ENCODE measurements around the gene BAIAP3.
A peak's percentile ranks its signal among the peaks of the same experiment; 100 is the strongest.

BAIAP3 gene

DNA sequence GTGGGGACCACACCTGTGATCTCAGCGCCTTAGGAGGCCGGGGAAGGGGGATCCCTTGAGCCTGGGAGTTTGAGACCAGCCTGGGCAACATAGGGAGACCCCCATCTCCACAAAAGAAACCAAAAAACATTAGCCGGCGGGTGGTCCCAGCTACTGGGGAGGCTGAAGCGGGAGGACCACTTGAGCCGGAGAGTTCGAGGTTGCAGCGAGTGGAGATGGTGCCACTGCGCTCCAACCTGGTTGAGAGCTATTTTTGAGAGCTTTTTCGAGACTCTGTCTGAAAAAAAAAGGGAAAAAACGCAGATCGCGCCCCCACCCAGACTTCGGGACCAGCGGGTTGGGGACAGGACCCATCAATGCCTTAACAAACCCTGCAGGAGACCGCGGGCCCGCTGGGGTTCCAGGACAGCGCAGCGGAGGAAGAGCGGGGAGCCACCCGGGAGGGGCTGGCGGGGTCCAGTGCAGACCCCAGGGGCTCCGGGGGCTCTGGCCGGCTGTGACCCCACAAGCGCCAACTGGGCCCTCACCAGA is 762 bp upstream of the BAIAP3 start:
- DNase-seq (ENCODE audit: low read depth in 4 of 4, low spot score in 1 of 4) = no peak

DNA sequence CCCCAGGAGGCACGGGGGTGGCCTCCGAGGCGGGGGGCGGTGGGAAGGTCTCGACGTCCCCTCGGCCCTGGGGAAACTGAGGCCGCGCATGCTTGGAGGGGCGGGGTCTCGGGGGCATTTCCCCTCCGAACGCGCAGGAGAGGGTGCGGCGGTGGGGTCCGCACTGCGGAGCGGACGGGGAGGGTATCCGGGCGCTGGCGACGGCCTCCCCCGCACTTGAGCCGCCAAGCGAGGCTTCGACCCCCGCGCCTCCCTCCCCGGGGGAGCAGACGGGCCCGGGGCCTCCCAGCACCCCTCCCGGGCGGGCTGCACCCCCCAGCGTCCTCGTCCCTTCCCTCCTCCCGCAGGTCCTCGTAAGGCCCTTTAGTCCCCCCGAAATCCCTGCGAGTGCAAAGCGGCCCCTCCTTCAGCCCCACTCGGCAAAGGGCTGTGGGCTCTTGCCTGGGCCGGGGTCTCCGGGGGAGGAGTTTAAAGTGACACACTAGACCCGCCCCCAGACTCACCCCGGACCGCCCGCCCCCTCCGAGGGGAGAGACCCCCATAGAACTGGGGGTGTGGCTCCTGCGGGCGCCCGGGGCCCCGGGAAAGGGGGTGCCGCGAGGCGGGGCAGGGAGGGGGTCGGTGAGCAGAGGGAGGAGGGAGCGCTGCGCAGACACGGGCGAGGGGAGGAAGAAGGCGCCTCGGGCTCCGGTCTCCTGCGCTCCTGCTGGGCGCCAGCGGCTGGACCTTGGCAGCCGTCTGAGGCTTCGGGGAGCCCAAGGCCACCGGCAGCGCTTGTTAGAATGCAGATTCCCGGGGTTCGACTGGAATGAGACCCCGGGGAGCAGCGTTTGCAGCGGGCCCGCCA is 632 bp downstream of the BAIAP3 start:
- DNase-seq (ENCODE audit: low read depth in 4 of 4, low spot score in 1 of 4) = no peak

DNA sequence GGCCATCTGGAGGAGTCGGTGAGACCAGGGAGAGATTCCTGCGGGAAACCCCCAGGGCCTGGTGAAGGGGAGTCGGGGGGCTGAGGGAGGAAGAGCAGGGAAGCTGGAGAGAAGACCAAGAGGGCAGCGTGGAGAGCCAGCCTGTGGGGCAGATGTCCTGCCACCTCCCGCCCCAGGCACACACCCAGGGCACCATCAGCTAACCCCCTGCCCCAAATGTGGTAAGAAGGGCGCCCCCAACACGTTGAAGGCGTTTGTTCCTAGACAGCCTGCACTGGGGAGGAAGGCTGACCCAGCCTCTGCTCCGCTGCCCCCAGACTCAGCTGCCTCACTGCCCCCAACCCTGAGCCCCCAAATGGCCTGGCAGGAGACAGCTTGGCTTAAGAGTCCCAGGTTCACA is 1.3 kb downstream of the BAIAP3 start:
- no peak for DNase-seq (ENCODE audit: low read depth in 4 of 4, low spot score in 1 of 4)

DNA sequence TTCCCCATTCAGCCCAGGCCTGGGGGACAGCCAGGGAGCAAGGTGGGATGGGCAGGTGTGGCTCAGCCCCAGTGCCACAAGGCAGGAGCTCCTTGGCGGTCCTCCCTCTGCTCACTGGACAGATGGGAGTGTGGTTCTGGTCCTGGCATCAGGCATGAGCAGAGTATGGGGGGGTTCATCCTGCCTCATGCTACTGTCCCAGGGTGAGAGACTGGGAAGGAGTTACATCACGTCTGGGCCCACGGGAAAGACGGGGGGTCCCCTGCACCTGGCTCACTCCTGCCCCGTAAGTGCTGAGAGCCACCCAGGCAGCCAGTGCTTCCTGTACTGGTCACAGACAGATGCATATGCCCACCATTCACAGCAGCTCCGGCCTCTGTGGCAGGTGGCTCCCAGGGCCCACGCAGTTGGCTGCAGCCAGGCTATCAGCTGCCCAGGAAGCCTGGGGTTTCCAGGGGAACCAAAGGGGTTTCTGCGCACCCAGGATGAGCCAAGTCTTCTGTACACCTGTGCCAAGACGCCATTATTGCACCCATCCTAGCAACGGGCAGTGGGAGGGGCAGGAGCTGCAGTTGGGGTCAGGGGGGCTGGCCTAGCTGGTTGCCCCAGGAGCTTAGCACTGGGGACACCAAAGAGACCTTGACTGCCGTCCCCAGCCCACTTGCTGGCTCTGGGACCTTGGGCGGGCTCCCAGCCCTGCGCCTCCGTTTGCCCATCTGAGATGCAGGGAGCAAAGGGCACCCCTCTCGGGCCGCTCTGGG is 1.9 kb downstream of the BAIAP3 start:
- no peak for DNase-seq (ENCODE audit: low read depth in 4 of 4, low spot score in 1 of 4)

DNA sequence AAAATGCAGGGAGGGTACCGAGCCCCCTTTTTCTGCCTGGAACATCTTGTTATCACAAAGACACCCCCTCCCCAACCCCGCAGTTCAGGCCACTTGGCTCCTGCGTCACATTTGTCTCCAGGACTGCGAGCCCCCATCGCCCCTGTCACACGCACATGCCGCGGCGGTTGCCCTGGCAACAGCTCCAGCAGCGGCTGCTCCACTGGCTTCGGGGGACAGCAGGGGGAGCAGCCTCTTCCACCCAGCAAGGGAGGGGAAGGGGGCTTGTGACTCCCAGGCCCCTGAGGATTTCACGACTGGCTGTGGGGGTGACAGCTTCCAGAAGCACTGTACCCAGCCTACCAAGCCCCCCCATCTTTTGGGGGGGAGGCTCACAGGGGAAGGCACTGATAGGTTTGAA is 2.6 kb downstream of the BAIAP3 start:
- DNase-seq (ENCODE audit: low read depth in 4 of 4, low spot score in 1 of 4) = no peak

DNA sequence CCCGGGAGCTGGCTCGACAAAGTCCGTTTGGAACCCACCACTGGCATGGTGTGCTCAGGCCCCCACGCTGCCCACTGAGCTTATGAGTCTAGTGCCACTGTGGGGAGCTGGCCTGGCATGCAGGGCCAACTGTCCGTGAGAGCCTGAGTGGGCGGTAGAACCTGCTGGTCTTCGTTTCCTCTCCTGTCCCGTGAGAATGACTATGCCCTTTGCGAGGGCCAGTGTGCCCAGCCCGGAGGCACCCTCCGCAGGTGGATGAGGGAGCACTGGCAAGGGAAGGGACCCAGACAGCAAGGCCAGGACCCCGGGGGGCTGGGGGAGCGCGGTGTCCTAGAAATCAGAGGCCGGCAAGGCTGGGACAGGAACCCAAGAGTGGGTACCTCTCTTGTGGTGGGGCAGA is 3.2 kb downstream of the BAIAP3 start:
- DNase-seq (ENCODE audit: low read depth in 4 of 4, low spot score in 1 of 4) = no peak

DNA sequence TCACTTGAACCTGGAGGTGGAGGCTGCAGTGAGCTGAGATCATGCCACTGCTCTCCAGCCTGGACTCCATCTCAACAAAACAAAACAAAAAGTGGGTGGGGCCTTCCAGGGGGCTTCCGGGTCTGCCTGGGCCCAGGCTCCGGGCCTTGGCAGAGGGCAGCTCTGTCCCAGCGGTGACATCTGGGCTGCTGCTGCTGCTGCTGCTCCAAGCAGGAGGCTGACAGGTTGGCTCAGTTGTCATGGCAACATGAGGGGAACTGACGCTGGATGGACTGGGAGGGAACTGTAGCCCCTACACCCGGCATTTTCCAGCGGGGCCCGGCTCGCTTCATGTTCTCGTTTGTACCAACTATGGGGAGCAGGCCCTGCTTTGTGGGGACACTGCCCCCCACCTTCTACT is 4.0 kb downstream of the BAIAP3 start:
- DNase-seq (ENCODE audit: low read depth in 4 of 4, low spot score in 1 of 4) = no peak

DNA sequence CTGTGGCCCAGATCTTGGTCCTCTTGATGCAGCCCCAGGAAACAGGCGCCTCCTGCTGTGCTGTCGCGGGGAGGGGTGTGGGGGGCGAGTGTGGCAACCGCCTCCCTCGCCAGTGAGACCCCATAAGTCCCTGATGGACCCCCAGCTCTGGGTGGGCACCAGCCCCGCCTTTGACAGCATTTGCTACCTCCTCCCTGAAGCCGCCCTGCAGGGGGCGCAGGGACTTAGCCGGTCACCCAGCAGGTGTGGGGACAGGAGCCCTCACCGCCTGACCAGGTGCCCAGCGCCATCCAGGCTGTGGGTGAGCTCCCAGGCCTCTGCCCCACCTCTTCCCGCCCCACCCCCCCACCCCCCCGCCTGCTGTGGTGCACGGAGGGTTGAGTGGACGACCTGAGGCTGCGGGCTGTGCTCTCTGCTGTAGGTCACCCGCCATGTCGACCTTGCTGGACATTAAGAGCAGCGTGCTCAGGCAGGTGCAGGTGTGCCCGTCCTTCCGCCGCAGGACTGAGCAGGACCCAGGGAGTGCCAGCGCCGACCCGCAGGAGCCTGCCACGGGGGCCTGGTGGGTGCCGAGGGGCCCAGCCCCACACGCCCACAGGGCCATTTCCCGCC is 4.8 kb downstream of the BAIAP3 start:
- DNase-seq (ENCODE audit: low read depth in 4 of 4, low spot score in 1 of 4) = no peak

DNA sequence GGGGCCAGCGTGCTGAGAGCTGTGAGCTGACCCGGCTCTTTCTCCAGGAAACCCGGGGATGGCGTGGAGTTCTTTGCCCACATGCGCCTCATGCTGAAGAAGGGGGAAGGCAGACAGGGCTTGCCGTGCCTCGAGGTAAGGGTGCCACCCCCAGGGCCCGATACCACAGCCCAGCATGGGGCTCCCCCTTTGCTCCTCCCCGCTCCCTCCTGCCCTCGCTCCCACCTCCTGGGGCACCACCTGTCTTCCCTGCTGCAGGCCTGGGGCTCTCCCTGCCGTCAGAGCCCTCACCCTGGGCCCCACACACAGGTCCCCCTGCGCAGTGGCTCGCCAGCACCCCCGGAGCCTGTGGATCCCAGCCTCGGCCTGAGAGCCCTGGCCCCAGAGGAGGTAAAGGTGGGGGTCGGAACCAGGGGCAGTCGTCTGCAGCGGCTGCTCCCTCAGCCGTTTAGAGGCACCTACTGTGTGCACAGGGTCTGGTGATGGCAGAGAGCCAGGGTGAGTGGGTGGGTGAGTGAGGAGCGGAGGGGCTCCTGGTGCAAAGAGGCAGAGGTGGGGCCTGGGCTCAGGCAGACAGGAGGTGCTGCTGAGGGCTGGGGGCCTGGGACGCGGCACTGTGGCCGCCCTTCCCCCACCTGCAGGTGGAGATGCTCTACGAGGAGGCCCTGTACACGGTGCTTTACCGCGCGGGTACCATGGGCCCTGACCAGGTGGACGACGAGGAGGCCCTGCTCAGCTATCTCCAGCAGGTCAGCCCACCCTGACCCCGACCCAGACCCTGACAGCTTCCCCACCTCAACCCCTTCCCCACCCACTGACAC is 5.6 kb downstream of the BAIAP3 start:
- no peak for DNase-seq (ENCODE audit: low read depth in 4 of 4, low spot score in 1 of 4)

DNA sequence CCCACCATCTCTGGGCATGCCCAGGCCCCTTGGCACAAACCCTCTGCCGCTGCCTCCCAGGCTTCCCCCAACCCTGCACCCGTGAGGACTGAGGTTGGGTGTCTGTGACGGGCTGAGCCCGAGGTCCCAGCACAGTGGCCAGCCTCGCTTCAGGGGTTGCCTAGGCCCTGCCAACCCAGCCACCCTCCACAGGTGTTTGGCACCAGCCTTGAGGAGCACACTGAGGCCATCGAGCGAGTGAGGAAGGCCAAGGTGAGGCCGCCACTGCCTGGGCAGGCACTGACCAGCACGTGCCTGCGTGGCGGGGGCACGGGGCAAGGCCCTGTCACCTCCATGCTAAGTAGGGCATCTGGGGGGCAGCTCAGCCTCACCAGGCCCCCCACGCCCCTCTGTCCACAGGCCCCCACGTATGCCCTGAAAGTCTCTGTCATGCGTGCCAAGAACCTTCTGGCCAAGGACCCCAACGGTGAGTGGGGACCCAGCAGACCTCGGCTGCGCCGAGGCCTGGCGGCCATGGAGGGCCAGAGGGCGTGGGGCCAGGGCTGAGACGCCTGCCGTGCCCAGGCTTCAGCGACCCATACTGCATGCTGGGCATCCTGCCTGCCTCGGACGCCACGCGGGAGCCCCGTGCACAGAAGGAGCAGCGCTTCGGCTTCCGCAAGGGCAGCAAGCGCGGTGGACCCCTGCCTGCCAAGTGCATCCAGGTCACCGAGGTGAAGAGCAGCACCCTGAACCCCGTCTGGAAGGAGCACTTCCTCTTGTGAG is 7.5 kb downstream of the BAIAP3 start:
- no peak for DNase-seq (ENCODE audit: low read depth in 4 of 4, low spot score in 1 of 4)

DNA sequence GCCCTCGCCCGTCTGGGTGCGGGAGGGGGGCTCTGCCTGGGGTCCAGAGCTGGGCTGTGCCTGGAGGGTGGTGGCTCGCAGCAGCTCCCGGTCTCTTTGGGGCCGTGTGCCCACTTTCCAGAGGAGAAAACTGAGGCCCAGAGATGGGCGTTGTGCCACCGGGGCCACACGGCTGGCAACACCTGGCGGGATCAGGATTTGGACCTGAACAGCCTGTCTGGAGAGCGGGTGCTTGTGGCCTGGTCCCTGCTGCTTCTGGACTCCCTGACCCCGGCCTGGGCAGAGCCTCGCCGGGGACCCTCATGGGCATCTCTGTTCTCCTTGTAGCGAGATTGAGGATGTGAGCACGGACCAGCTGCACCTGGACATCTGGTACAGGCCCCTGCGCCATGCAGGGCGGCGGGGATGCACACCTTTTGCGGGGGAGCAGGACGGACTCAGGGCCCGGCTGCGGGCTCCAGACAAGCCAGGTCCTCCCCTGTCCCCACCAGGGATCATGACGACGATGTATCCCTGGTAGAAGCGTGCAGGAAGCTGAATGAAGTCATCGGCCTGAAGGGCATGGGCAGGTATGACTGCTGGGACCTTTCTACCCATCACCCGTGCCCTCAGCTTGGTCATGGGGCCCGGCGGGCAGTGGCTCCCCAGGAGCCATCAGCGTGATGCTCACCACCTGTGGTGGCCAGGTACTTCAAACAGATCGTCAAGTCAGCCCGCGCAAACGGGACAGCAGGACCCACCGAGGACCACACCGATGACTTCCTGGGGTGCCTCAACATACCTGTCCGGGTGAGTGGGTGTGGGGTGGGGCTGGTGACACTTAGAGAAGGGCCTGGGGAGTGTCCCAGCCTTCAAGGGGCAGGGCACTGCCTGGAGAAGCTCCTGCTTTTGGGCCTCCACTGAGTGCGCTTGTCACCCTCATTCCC is 8.3 kb downstream of the BAIAP3 start:
- no peak for DNase-seq (ENCODE audit: low read depth in 4 of 4, low spot score in 1 of 4)

DNA sequence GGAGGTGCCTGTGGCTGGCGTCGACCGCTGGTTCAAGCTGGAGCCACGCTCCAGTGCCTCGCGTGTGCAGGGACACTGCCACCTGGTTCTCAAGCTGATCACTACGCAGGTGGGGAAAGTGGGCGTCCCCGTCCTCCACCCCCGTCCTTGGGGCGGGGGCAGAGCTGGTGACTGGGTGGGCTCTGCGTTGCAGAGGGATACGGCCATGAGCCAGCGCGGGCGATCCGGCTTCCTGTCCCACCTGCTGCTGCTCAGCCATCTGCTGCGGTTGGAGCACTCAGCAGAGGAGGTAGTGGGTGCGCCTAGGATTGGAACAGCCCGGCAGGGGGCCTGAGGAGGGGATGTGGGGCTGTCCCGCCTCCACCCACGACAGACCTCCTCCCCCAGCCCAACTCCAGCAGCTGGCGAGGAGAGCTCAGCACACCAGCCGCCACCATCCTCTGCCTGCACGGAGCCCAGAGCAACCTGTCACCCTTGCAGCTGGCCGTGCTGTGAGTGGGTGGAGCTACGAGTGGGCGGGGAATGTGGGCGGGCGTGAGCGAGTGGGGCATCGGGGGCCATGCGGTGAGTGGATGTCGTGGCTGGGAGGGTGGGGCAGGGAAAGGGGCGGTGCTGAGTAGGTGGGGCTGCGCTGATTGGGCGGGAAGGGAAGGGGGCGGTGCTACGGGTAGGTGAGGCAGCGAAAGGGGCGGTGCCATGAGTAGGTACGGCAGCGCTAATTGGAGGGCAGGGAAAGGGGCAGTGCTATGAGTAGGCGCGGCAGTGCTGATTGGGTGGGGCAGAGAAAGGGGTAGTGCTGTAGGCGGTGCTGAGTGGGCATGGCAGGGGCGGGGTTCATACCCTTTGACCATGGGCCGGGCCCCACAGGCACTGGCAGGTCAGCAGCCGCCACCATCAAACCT is 9.3 kb downstream of the BAIAP3 start:
- DNase-seq (ENCODE audit: low read depth in 4 of 4, low spot score in 1 of 4) = peak; percentile 60 to 88 (median 82)

DNA sequence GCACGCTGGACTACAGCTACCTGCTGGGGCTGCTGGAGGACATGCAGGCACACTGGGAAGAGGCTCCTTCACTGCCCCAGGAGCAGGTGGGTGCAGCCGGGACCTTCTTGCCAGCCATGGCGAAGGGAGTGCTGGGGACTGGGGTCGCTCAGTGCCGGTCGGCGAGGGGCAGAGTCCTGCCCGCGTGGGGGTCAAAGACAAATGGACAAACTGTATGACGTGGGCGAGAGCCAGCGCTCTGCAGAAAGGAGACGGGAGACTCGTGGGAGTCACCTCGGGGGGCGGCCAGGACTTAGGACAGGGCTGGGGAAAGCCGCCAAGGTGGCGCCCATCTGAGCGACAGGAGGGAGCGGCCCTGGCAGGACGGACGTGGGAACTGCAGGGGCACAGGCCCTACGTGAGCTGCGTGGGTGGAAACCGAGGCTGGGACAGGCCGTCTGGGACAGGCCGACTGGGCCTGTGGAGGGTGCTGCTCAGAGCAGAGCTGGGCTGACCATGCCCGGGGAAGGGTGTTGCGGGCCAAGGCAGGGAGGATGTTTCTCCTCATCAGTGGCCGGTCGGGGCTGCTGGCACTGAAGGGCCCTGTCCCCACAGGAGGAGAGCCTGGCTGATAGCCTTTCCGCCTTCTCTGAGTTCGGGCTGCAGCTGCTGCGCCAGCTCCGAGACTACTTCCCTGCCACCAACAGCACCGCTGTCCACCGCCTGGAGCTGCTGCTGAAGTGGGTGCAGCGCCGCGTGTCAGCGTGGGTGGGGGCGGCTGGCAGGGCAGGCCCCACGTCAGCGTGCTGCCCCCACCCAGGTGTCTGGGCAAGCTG is 10.2 kb downstream of the BAIAP3 start:
- no peak for DNase-seq (ENCODE audit: low read depth in 4 of 4, low spot score in 1 of 4)

DNA sequence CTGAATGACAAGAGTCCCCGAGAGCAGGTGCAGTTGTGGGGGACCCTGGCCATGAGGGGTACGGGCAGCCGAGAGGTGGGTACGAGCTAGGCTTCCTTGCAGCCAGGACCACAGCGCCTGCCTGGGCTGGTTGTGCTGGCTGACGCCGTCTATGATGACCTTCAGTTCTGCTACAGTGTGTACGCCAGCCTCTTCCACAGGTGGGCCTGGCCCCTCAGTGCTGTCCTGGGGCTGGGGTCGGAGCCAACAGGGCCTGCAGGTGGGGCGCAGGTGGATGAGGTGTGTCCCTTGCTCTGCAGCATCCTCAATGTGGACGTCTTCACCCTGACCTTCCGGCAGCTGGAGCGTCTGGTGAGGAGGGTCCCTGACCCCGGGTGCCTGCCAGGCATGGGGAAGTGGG is 11.1 kb downstream of the BAIAP3 start:
- no peak for DNase-seq (ENCODE audit: low read depth in 4 of 4, low spot score in 1 of 4)

DNA sequence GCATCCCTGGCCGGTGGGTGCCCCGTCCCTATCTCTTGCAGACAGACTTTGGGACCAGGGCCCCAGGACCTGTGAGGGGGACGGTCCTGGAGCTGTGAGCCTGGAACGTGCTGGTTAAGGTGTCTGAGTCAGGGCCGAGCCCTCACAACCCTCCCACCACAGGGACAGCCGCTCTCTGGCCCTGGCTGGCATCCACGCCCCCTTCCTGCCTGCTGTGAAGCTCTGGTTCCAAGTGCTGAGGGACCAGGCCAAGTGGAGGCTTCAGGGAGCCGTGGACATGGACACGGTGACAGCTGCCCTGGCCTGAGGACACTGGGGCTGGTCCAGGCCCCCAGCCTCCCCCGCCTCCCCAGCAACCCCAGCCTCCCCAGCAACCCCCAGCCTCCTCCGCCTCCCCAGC is 11.6 kb downstream of the BAIAP3 start:
- no peak for DNase-seq (ENCODE audit: low read depth in 4 of 4, low spot score in 1 of 4)

DNA sequence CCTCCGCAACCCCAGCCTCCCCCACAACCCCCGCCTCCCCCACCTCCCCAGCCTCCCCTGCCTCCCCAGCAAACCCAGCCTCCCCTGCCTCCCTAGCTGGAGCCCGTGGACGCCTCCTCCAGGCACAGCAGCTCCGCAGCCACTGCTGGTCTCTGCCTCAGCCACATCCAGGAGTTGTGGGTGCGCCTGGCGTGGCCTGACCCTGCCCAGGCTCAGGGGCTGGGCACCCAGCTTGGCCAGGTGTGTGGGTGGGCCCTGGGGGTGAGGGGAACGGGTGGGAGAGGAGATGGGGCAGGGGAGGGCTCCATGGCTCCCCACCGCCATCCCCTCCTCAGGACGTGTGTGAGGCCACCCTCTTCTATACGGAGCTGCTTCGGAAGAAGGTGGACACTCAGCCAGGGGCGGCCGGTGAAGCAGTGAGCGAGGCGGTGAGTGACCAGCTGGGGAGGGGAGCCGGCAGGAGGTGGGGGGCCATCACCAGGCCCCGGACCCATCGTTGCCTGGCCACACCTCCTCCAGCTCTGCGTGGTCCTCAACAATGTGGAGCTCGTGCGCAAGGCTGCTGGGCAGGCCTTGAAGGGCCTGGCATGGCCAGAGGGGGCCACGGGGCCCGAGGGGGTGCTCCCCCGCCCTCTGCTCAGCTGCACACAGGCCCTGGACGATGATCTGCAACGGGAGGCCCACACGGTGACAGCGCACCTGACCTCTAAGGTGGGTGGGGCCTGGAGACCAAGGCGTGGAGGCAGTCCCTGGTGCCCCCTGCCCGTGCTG is 12.4 kb downstream of the BAIAP3 start:
- no peak for DNase-seq (ENCODE audit: low read depth in 4 of 4, low spot score in 1 of 4)
